Lower leg skin (tissue), 3 donors: ENCODE results near the gene BIRC5.

ENCODE experiments used
- CTCF ChIP-seq, 3 donors: fragments of 450-650 bp; IDR thresholded peaks; one replicate each; pipeline ENCODE4 v1.5.1; 2016; ENCODE audit warnings: antibody characterized with exemption in 3 of 3, mild to moderate bottlenecking in 3 of 3, moderate library complexity in 2 of 3
- POLR2A ChIP-seq, 2 donors: fragments of 450-650 bp; IDR thresholded peaks; one replicate each; pipeline ENCODE4 v1.6.1; 2016 to 2017; ENCODE audit warnings: antibody characterized with exemption in 2 of 2, mild to moderate bottlenecking in 1 of 2, moderate library complexity in 1 of 2

GRCh38 chr17:78204387-78205123, 9.5 kb upstream of the BIRC5 start:
- TF ChIP-seq CTCF (IDR thresholded peaks at IDR 0.05) (no peak), POLR2A (IDR thresholded peaks at IDR 0.05) (no peak)
